Dedifferentiated amniotic fluid mesenchymal stem cell (primary cell): ENCODE measurements around the gene CD247.

Experiments
- DNase-seq: peaks from one replicate; pipeline ENCODE4 v3.0.0-alpha.2; 2016; ENCODE audit errors: extremely low spot score

CD247 gene

GRCh38 chr1:167416506-167416905 lies 101.8 kb downstream of the CD247 start:
- DNase-seq, result no peak

- no peak for DNase-seq
These were observed 105.0 kb downstream of the CD247 start for GRCh38 chr1:167413328-167413727.

GRCh38 chr1:167412920-167413319 lies 105.4 kb downstream of the CD247 start:
- DNase-seq, result no peak

GRCh38 chr1:167412072-167412471 lies 106.3 kb downstream of the CD247 start:
- no peak for DNase-seq

GRCh38 chr1:167409183-167409582 lies 109.1 kb downstream of the CD247 start:
- no peak for DNase-seq

GRCh38 chr1:167408355-167408754 lies 110.0 kb downstream of the CD247 start:
- no peak for DNase-seq

GRCh38 chr1:167404908-167405307 lies 113.4 kb downstream of the CD247 start:
- DNase-seq, result no peak

- no peak for DNase-seq
These were observed 114.0 kb downstream of the CD247 start for GRCh38 chr1:167404161-167404888.

- no peak for DNase-seq
These were observed 117.0 kb downstream of the CD247 start for GRCh38 chr1:167401260-167401873.

GRCh38 chr1:167400359-167400953 lies 117.9 kb downstream of the CD247 start:
- DNase-seq, result no peak

- DNase-seq, result no peak
These were observed 126.1 kb downstream of the CD247 start for GRCh38 chr1:167392200-167392696.

GRCh38 chr1:167388976-167389375 lies 129.4 kb downstream of the CD247 start:
- no peak for DNase-seq

GRCh38 chr1:167387251-167387910 lies 130.9 kb downstream of the CD247 start:
- DNase-seq, result no peak
